GM18868 (cell line): ENCODE measurements around the gene CHN1.

Experiments
- ATAC-seq: cut with Tn5 transposase; IDR thresholded peaks from one replicate; pipeline ENCODE4 v1.9.1; 2021; ENCODE audit warnings: mild to moderate bottlenecking, moderate library complexity; ENCODE audit not compliant: unreplicated experiment

CHN1 gene

GRCh38 chr2:175011505-175011904, 6.3 kb upstream of the CHN1 start:
- ATAC-seq: no peak

DNA sequence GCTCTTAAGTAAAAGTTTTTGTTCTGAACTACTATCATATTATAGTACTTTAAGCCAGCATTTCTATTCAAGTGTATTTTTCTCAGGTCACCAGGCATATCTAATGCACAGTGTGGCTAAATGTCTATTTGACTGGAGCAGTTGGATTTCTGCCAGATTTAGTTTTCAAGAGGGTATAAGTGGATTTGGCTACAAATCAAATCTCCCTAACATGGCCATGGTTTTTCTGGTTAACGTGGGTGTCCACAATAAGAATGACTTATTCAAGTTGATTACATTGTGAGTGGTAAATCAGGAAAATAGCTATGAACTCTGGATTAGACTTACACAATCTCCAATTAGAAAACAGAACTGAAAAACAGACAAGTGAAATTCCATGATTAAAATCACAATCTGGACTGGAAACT, 5.7 kb upstream of the CHN1 start:
- ATAC-seq: no peak

DNA sequence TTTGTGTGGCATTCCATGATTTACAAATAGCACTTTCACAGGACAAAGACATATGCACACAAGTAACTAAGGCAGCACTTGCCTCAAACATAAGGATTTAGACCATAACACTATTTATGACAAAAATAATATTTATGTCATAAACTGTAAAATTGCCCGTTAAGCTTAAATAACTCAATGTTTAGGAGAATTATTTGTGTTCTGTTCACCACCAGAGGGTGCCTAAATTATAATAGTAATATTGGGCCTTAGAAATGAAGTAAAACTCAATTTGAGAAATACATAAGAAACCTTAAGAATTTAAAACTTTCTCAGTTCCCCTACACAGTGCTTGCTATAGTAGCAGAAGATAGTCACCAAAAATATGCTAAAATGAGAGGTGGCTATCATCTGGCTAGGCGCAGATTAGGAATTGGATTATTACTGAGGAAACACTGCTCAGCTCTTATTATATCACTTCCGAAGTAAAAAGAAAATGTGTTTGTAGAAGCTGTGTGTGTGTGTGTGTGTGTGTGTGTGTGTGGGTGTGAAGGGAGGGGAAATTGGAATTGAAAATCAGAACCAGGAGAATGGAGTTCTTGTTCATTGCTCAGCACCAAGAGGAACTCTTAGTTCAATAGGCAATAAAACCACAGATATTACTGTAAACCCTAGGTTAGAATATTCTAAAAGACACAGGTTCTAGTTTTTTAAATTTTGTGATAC, 4.9 kb upstream of the CHN1 start:
- ATAC-seq: no peak

DNA sequence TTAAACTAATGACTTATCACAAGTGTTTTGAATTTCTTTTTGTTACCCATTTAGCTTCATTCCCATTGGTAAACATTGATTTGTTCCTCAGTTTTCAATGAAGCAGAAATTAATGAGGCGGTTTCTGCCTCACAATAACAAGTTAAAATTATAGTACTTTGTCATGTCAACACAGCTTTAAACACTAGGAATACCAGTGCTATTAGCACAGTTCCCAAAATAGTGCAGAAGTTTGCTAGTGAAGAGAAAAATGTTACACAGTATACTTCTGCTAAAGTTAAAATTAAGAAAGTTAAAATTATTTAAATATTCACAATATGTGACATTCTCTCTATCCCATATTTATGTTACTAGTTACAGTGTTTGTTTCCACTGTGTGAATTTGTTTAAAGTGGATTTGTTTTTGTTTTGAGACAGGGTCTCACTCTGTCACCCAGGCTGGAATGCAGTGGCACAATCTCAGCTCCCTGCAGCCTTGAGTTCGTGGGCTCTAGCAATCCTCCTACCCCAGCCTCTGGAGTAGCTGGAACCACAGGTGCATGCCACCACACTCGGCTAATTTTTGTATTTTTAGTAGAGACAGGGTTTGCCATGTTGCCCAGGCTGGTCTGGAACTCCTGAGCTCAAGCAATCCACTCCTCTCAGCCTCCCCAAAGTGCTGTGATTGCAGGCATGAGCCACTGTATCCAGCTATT, 3.8 kb upstream of the CHN1 start:
- ATAC-seq: no peak

GRCh38 chr2:175008009-175008408, 2.8 kb upstream of the CHN1 start:
- no peak for ATAC-seq

DNA sequence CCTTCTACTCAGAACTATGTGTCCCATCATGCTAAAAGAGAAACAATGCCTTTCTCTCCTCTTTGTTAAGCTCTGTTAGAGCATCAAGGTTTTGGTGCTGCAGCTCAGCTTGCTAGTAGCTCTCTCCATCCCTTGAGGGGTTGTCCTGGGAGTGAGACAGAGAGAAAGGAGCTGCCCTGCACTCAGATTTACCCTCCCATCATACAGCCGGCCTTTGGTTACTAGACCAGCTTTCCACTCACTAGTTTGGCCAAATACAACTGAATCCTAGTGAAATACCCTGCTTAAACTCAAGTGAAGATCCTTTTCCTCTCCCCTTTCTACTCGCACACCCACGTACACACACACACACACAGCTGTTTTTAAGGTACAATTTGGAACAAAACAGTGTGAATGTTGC, 2.3 kb upstream of the CHN1 start:
- no peak for ATAC-seq

- no peak for ATAC-seq
These were observed 1.1 kb upstream of the CHN1 start for GRCh38 chr2:175006281-175006680.

DNA sequence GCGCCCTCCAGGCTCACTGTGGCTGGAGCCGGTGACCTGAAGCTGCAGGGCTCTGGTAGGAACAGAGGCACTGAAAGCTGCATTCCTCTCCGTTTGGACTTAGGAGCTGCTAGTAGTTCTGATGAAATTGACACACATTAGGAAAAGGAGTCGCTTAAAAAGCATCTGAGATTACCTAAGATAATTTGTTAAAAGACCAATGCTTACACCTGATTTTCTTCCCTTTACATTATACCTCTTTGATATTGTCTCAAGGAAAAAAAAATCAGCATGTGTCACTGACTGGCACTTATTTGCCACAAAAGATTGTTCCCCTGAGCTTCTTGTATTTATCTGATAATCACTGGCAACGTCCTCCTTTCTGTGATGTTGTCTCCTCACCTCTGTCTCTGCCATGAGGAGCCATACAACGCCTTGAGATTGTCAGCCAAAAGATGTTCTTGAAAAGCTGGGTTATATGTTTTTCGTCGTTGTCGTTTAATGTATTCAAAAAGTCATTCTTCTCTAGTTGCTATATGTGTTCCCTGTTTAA, 618 bp upstream of the CHN1 start:
- ATAC-seq: no peak

DNA sequence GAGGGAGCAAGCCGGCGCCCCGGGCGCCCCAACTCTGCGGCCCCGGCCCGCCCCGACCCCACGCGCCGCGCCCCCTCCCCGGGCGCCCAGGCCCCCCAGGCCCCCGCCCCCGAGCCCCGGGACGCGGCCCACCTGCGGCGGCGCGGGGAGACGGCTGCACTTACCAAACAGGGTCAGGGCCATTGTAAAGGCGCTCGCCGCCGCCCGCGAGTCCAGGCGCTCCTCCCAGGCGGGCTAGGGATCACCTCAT, 526 bp downstream of the CHN1 start:
- peak; percentile 34 for ATAC-seq

- ATAC-seq: peak; percentile 6
These were observed 1.1 kb downstream of the CHN1 start for GRCh38 chr2:175003875-175004729.

DNA sequence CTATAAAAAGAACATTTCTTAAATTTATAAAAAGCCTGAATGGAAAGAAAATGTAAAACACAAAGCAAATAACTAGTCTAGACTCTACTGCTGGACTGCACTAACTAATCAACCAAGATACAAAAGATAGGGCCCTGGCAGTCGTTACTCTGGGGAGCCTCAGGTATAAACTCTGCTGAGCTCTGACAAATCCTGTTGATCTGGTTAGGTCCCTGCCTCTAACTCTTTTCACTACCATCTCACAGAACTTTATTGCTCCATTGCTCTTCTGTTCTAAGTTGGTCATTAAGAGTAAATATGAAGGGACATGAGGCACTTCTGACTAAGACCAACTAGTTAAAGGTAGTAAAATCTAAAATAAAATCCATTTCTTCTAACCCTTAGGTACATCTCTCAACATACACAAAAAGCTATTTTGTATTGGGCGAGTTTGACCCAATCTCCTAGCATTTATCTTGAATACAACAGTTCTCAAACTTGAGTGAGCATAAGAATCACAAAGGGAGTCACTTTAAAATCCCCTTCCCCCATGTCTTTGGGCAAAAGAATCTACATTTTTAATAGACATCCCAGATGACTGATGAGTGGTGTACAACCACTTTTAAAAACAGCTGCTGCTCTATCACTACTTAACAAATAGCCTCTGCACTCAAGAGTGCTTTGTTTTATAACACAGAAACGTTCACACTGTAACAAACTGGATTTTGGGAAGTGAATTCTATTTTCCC, 2.5 kb downstream of the CHN1 start:
- ATAC-seq: no peak

DNA sequence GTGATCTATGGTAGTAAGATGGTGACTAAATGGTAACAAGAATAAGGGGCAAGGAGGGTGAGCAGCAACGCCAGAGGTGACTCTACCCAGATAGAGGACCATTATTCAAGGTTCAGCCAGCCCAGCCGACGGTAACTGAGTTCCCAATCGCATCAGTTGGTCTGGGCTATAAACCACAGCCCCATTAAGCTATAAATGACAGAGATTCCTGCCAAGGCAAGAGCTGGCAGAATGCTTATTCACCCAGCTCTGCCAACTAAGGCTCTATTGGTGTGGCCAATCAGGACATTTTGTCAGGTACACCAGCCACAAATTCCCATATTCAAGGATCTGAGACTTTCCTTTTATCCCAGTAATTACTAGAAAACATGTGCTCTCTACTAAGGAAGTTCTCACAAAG, 3.6 kb downstream of the CHN1 start:
- ATAC-seq: no peak

DNA sequence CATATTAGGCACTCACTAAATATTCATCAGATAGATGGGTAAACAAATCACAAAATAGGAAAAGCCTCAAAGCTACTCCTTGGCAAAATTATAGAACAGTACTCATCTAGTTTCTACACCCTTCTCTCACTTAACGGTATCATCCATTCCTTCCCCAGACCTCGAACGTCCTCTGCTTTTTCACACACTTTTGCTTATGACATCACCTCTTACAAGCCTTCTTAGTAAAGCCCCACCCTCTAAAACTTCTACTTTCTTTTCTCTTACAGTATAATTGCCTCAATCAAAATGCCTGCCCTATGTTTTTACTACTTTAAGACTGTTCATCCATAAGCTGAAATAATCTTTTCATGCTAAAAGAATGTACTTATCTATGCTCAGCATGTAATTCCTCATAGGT, 8.1 kb downstream of the CHN1 start:
- ATAC-seq: no peak

DNA sequence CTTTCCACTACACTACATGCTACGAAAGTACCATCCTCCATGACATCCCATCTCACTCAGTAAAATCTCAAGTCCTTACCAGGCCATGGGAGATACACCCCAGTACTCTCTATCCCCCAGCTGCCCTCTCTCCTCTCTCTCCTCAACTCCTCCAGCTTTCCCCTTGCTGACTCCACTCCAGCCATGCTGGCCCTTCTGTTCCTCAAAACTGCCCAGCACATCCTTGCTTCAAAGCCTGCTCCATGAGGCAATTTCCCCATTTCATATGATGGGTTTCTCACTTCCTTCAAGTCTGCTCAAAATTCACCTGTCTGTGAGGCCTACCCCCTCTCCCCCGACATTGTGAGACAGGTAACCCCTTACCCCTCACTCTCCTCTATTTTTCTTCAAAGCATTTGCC, 8.6 kb downstream of the CHN1 start:
- ATAC-seq: no peak

- ATAC-seq: no peak
These were observed 10.8 kb downstream of the CHN1 start for GRCh38 chr2:174994381-174994780.

DNA sequence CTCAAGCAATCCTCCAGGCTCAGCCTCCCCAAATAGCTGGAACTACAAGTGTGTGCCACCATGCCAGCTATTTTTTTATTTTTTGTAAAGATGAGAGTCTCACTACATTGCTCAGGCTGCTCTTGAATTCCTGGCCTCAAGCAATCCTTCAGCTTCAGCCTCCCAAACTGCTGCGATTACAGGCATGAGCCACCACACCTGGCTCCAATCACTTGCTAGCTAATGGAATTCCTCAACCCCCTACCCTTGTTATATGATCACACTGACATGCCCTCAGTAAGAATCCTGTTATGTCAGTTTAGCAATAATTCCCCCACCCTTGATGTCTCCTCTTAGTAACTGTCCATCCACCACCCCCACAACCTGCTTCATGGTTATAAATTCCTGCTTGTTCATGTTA, 12.3 kb downstream of the CHN1 start:
- no peak for ATAC-seq

DNA sequence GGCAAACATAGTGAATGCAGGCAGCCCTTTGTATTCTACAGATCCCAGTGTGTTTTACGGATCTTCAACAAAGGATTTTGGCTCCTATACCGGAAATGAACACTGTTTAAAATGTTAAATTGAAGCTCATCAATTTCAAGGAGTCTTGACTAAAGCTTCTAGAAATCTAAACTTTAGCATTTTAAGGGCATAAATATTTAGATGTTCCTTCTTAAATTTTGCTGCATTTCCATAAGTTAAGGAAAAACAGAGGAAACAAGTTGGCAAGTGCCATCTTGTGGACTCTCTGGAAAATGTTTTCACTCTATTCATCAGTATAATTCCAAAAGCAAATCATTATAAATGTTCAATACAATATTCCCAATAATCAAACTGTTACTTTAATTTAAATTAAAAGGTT, 19.6 kb downstream of the CHN1 start:
- no peak for ATAC-seq

DNA sequence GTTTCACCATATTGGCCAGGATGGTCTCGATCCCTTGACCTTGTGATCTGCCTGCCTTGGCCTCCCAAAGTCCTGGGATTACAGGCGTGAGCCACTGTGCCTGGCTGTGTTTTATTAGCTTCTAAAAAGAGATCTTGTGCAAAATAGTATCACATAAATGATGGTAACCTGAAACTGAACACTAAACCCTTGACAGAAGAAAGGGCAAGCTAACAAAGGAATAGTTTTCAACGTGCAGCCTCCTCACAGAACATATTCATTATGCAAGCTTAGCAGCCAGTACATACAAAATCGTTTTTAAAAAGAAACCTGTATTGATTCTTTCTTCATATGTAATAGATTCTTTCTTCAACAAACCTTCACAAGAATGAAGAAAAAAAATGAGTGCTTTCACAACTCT, 20.6 kb downstream of the CHN1 start:
- ATAC-seq: no peak

- ATAC-seq: no peak
These were observed 23.9 kb downstream of the CHN1 start for GRCh38 chr2:174981331-174981730.

- ATAC-seq: no peak
These were observed 25.2 kb downstream of the CHN1 start for GRCh38 chr2:174979996-174980395.

DNA sequence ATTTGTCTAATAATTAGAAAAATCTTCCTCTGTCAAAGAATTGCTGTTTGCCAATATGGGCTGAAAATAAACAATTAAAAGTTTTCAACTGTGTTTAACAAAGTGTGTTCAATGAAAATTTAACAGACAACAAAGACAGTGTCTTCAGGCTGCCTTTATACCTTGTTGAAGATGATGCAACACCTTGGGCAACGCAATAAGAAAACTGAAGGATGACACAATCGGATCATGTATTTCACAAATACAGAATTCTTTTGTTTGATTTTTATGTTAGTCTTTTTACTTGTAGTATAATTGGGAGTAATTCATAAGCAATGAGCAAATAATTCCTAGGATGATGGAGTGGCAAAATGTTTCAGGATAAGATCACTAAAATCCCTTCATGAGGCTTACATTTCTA, 27.8 kb downstream of the CHN1 start:
- ATAC-seq: no peak
